Measurements from ENCODE around the gene TENT5C.

The TENT5C gene

DNA sequence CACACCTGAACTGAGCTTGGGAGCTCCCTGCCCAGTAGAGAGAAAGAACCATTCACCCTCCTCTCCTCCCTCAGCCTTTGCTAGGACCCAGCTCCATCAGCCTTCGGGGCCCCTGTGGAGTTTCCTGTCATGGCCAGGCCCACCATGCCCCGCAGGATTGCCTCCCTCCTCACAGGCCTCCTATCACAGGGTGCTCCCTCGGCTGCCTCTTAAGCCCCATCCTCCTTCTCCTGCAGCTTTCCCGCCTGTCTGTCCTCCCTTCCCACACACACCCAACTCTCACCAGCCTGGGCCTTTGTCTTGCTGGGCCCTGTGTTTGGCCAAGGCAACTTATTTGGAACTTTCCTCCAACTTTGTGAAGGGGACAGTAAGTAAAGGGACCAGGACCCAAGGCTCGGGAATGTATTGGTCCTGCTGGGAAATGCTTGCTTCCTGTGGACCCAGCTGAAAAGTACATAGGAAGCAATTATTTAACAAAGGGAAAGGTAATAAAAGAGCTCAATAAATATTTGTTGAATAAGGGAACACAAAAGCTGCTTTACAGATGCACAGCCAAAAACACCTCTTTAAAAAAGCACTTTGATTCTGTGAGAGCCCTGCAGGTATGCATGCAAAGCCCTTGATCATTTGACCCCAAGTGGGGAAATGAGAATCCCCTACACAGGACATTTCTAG is 31.6 kb upstream of the TENT5C start:
- DNase-seq = no peak

DNA sequence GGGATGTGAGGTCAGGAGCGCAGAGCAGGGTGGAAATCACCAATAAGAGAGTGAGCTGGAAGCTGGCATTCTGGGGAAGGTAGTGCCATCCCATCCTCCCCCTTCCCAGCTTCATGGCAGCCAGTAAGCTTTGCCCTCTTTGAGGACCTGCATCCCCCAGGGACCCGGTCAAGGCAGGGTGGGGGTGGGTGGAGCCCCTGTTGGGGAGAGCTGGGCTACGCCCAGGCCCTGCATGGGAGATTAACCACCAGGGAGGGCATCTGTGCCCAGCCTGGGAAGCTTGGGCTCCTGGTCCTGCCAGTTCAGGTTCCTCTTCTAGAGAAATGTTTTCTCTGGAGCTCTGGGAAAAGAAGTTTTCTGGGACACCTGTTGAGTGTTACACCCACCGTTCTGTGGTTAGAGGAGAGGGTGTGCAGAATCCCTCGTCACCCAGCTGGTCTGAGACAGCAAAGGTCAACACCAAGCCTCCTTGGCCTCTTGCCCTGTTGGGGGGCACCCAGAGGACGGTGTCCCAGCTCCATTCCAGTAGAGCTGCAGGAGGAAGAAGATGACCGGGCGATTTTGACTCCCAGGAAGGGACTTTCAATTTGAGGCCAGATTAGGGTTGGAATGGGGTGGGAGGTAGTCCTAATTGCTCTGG is 30.1 kb upstream of the TENT5C start:
- DNase-seq = no peak

DNA sequence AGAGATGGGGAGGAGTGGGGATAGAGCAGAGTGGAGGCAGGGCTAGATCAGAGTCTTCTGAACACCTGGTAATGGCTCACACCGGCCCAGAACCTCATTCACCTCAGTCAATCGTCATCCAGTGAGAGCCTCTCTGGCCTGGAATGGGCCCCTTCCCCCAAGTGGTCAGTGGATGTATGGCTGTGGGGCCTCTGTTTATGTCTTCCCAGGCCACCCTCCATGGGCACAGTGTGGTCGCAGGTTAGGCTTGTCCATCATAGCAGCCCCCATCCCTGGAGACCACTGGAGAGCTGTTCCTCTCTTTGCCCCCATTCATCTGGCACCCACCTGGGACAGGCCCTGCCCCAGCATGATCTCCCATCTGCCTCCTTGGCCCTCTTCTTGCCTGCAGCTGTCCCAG is 29.6 kb upstream of the TENT5C start:
- DNase-seq = no peak

DNA sequence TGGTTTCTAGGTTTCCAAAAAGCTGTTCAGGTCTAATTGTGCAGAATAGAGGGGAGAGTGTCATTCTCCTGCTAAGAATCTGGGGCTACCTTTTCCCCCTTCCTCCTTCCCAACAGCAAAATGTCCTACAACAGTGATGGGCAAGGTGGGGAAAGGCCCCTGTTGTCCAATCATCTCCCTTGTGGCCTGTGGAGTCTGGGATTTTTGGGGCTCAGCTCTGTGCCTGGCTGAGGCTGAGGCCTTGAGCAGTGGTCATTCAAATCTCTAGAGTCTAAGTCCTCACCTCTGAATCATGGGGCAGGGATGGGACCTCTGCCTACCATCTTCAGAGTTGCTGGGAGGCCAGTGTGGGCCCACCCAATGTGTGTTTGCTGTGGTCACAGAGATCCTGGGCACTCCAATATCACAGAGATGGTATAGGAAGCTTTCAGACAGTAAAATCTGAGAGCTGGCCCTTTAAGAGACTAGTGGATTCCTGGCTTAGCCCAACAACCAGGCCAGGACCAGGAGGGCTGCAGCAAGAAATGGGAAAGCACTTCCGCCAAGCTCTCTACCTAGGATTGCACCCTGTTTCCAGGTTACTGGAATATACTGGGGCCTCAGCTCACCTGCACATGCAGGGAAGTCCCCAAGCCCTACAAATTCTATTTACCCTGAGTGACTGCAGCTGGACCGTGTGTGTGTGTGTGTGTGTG is 28.5 kb upstream of the TENT5C start:
- DNase-seq = no peak

DNA sequence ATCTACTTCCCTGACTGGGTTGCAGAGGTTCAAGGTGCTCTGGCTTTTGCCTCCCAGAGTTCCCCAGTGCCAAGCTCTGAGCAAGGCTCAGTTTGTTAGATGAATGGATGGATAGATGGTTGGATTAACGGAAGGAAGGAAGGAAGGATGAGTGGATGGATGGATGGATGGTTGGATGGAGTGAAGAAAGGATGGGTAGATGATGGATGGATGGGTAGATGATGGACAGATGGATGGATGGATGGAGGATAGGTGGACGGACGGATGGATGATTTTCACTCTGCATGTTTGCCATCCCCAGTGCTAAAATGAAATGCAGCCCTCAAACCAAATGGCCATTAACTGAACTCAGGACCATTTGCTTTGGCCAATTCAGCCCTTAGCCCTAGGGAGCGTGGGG is 27.4 kb upstream of the TENT5C start:
- DNase-seq = no peak

DNA sequence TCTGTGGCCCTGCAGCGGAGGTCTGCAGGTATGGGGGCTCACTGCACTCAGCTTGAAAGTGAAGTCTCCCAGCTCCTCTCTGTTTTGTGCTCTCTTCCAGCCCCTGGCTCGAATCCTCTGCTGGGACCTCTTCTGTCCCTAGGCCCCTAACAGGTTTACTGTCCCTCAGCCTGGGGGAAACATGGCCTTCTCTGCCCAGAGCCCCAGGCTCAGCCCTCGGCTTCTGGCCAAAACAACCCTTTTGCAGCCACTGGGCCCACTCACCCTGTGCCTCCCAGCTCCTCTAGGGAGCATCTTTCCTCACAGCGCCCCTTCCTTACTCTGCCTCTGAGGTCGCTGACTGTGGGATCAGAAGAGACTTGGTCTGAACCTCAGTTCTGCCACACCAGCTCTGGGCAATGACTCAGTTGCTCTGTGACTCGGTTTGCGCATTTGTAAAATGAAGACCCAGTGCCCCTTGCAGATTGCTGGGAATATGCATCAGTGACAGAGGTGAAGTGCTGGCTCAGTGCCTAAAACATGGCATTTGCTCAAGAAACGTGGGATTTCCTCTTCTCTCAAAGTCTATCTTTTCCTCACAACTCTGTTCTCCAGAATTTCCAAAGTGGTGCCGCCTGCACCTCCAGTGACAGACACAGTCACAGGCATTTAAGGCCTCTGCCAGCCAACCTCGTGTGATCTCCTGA is 26.5 kb upstream of the TENT5C start:
- no peak for DNase-seq

DNA sequence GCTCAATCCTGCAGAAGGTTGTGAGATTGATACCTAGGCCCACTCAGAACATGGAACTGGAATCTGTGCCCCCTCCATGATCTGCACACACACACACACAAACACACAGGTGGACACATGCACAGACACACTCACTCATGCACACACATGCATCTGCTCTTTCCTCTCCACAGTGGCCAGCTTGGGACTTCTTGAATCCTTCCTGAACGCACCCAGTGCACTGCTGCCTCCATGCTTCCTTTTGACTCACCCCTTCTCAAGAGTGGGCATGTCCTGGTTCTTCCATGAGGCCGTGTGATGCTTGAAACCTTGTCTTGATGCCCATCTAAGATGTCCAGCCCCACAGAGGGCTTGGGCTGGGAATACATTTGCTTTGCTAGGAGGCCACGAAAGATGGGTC is 25.4 kb upstream of the TENT5C start:
- DNase-seq = no peak

DNA sequence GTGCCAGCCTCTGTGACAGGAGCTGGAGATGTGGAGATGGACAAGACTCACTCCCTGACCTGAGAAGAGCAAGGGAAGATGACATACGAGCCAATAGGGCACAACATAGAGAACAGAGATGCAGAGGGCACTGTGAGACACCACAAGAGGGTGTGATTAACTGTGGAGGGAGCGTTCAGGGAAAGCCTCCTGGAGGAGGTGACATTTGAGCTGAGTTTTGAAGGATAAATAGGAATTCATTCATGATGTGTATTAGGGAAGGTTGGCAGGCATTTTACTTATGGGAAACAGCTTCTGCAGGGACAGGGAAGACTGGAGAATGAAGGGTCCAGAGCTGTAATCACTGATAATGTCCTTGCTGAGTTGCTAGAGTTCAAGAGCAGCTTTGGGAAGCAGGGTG is 25.0 kb upstream of the TENT5C start:
- DNase-seq = no peak

DNA sequence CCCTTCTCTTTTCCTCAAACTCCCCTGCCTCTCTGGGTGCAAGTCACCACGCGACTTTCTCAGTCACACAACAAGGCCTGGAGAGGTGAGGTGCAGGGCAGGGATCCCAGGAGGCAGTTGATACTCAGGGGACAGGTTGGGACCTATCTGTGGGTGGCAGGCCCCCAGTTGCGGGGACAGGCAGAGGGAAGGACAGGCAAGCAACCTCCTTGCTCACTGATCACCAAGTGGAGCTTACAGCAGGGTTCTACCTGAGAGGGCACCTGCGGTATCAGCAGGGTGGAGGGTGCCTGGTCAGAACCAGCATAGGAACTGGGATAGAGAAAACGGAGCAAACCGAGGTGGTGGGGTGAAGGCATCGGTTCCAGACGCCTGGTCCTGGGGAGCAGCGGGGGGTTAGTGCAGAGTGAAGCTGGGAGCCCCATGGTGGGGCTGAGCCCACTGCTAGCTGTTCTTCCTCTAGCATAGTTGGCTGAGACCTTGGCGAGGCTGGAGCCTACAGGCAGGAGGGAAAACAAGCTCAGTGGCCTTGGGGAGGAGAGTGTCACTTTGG is 24.4 kb upstream of the TENT5C start:
- no peak for DNase-seq

DNA sequence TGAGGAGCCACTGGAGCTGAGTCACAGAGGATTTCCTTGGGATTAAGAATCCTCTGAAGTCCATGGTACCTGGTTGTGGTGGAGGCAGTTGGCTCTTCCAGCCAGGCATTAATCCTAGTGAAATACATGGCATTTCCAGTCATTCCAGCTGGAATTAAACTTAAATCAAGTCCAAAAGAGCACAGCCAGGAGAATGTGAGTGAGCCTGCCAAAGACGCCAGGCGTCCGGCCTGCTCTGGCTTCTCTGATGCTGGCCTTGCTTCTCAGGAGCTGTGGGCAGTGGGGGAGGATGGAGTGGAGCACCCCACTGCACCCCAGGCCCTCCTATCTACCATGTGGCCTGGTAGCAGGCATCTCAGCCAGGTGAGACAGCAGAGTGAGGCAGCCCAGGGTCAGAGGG is 23.4 kb upstream of the TENT5C start:
- DNase-seq = no peak

DNA sequence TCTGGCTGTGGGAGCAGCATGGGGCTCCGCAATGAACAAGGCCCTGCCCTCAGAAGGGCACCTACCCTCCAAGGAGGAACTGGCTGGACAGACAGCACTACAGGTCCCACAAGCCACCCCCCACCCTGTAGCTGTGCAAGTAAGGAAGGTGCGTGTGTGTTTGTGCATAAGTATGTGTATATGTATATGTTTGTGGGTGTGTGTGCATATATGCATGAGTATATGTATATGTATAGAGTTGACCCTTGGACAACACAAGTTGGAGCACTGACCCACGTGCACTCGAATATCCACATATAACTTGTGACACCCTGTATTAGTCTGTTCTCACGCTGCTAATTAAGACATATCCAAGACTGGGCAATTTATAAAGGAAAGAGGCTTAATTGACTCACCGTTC is 22.6 kb upstream of the TENT5C start:
- DNase-seq = no peak

DNA sequence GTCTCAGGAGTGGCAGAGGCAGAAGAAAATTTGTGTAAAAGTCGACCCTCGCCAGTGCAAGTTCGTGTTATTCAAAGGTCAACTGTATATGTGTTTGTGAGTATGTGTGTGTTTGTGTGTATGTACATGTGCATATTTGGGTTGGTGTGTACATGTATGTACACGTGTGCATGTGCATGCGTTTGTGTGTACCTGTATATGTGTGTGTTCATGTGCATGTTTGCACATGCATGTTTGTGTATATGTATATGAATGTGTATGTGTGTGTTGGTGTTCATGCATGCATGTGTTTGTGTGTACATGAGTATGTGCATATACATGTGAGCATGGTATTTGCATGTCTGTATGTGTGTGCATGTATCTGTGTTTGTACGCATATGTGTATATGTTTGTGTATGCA is 21.7 kb upstream of the TENT5C start:
- no peak for DNase-seq

DNA sequence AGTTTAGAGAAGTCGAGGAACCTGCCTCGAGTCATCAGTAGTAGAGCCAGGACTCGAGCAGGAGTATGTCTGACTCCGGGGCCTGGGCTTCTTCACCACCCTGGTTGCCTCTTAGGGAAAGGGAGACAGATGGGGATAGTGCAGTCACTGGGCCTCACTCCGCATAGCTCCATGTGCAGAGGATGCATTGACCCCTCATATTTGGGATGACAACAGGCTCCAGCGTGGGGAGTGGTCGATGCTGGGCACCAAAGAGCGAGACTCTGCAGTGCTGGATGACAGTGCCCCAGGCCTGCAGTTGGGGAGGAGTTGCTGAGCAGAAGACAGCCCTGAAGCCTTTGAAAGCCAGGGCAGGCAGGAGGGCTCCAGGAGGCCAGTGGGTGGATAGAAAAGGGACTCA is 20.8 kb upstream of the TENT5C start:
- DNase-seq = no peak

DNA sequence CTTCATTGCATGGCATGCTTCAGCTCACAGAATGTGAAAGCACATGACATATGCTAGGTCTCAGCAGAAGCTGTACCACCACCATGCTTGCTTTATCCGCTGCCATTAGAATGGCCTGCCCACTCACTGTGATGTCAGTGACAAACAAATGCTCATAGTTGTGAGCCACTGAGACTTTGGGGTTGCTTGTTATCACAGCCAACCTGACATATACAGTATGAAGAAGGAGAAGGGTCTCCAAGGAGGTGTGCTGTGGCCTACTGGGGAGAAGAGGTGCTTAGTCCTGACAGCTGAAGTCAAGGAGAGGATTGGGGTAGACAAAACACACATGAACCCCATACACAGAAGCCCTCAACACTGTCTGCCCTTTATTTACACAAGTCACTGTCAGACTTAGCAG is 19.5 kb upstream of the TENT5C start:
- DNase-seq = no peak

DNA sequence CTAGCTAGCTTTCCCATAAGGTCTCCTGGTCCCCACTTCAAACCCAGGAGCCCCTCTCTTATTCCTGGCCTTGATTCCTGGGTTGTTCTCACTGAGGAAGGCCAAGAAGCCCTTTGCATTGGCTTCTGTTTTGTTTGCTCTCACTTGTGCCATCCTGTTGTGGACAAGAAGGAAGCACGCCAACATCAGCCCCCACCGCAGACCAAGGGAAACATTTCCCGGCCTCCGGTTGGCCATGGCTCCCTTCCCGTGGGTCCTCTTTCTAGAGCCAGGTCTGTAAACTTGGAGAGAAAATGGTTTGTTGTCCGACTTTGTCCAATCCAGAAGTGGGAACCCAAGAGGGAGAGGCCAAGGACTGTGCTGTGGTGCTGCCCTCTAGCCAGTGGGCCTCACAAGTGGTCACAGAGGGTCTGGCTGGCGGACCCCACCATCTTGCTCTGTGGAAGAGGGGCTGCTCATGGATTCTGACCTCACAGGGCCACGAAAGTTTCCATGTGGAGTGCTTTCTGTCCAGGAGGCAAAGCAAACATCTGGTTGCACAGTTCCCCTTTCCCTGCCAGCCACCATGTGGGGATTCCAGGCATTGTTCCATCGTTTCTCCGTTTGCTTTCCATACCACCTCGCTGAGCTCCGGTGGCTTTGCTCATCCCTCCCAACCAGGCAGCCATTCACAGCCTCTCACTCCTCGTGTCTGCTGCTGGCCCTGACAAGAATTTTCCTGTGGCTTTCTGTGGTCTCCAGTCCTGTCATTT is 18.9 kb upstream of the TENT5C start:
- DNase-seq = no peak

DNA sequence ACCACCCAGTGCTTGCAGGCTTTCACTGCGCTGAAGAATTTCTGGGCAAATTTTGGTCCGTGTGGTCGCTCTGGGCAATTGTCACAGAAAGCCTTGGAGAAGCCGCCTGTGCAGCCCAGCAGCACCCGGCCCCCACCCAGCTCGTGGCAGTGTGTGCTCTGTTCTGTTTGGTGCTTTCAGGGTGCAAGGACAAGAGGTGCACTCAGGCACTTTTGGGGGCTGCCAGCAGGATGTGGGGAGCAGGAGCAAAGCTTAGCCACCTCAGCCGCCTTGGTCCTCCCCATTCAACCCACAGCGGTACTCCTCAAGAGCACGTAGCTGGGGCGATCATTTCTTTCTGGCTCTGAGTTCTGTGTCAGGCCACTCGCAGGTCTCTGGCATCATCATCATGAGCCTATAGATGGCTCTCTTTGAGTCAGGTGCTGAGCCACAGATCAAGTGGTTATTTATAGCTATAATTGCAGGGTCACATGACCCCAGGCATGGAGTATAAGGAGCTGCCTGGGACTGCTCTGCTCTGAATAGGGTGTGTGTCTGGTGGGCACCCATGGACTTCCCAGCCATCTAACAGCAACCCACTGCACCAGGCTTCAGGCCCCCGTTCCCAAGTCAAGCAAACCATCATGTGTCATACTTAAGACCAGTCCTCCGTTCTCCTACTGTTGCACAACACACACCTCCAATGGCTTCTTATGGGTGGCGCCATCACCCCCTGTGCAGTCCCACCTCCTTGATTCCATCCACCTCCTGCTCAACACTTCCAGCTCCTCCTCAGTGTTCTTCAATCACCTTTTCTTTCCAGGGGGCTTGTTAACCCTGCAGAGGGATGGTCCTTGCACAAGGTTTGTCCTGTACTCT is 18.1 kb upstream of the TENT5C start:
- no peak for DNase-seq

DNA sequence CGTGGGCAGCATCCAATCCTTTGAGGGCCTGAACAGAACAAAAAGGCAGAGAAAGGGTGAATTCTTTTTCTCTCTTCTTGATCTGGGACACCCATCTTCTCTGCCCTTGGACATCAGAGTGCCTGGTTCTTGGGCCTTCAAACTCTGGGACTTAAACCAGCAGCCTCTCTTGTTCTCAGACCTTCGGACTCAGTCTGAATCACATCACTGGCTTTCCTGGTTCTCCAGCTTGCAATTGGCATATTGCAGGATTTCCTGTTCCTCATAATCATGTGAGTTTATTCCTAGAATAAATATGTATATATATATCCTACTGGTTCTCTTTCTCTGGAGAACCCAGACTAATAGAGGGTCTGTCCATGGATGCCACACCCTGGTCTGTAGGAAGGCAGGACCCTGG is 16.3 kb upstream of the TENT5C start:
- DNase-seq = no peak

DNA sequence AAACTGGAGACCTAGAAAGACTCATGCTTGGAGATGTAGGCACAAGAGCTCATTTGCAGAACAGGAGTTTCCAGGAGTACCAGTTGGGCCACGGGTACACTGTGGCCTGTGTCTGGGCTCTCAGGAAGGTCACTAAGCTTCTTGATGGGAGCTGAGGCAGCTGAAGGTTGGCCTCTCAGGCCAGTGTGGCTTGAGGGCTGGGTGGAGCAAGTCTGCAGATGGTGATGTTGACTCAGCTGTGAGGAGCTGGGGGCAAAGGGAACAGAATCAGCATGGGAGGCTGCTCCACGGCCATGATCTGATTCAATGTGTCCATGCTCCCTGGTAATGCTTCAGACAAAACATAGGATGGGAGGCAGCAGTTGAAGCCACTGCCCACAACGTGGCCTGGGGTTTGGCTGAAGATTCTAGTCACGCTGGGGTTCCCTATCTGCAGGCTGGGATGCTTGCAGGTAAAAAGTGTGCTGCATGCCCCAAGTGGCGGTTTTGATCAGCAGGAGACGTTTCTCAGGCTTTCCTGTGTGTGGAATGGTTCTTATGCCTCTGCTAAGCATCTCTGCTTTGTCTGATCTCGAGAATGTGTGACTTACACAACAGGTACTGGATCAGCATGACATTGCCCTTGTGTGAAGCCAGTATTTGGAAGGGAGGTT is 15.4 kb upstream of the TENT5C start:
- no peak for DNase-seq

DNA sequence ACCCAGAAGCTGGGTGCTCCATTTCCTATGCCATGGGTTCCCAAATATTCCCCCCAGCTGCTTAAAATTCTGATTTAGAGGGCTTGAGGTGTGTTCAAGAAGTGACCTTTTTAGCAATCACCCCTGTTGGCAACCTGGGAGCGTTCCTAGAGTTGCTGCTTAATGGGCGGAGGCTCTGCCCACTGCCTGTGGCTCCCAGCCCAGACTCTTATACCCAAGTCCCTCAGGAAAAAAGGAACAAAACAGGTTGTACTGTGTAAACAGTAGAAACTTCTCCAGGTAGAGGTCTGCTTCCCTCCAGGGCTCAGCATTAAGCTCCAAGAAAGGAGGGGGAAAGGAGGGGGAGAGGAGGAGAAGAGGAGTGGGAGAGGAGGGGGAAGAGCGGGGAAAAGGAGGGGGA is 14.6 kb upstream of the TENT5C start:
- no peak for DNase-seq

DNA sequence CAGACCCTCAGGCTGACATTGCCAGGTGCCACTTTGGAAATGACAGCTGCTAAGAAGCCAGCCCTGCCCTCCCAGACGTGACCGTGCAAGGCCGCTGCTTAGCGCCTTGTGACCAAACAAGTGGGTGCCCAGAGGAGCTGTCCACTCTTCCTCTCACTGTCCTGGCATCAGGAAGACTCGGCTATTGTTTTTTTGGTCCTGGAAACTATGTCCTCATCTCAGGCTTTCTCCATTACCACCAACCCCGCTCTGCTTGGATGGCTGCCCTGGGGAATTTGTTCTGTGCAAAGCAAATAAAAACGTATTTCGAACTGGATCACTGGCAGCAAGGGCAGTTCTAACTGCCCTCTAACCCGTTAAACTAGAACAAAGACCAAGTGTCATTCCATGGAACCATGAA is 13.7 kb upstream of the TENT5C start:
- no peak for DNase-seq

DNA sequence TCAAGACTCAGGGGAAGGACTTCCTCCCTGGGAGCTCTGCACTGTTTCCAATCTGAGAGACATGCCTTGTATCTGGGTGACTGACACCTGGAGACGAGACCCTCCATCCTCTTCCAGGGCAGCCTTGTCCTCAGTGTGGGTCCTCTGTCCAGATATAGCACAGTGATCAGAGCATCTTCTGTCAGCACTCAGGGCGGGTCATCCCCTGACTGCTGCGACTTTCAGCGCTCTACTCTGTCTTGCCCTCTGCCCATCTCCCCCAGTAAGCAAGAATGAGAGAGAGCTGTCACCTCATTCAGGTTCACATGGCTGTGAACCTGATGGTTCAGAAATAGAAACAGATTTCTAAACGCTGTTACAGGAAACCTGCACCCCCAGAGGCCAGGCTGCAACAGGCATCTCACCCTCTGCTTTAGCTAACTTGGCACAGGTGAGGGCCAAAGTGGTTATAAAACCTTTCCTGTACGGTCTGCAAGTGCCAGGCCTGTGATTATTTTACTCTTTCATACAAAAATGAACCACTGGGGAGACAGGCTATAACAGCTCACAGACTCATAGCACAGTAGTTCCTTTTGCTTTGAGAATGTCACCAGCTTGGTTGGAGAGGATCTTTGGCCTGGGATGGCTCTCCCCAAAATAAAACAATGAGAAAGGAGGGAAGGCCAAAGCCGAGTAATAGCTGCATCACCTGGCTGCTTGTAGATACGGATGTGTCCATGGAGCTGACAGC is 11.4 kb upstream of the TENT5C start:
- no peak for DNase-seq

Measured in NCI-H2171 treated with DMSO at 0.1 percent for 48 hours (cell line).